Superior temporal gyrus (tissue), 1 donor: ENCODE results near the gene RRAS.

Experiments used
- DNase-seq: peaks from one replicate; pipeline ENCODE4 v3.0.0-alpha.2; 2016; ENCODE audit errors: extremely low spot score

Gene RRAS

GRCh38 chr19:49640113-49640898, at the start of gene RRAS:
Gene RRAS (minus strand): TSS chr19:49640143. CDS start chr19:49640098, 45 bp downstream.
- peak; percentile 100 for DNase-seq

DNA sequence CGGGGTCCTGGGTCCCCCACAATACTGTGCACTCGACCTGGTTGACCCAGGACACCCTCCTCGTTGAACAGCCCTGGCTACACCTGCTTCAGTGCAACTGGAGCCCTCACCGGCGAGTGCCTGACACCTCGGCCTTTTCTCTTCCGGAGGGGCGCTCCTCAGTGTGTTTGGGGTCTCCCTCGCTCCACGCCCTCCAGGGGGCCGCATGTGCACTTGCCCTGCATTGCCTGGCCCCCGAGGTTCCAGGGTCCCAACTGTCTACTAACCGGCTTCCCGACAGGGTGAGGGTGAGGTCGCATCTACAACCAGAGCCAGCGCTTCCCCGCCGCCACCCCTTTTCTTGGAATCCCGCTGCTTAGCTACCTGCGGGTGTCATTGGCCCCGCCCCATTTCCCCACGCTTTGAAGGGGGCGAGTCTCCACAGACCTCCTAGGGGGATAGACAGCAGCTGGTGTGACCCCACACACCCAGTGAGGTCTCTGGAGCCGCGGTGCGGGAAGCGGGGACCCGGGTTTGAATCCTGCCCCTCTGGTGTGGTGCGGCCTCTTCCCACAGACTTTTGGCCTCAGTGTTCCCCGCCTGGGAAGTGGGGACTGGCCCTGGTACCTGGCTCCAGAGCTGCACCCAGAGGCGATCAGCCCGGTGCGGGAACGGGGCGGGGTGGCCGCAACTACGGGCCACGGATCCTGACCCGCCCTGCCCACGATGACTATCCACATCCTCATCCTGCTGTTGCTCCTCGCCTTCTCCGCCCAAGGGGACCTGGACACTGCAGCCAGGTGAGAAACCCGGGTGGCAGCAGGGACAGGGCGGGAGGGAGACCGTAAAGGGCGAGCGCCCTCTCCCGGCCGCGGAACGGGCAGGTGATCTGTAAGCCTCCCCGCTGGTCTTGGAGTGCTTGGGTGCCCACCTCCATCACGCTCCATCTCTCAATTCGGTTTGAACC, 49.5 kb upstream of the RRAS start, which contains the start of gene ADM5:
Gene ADM5, plus strand, starts transcription at position 462 of the 946 bp plus-strand sequence. Its CDS starts 244 bp downstream, at position 706.
- DNase-seq = peak; percentile 42

DNA sequence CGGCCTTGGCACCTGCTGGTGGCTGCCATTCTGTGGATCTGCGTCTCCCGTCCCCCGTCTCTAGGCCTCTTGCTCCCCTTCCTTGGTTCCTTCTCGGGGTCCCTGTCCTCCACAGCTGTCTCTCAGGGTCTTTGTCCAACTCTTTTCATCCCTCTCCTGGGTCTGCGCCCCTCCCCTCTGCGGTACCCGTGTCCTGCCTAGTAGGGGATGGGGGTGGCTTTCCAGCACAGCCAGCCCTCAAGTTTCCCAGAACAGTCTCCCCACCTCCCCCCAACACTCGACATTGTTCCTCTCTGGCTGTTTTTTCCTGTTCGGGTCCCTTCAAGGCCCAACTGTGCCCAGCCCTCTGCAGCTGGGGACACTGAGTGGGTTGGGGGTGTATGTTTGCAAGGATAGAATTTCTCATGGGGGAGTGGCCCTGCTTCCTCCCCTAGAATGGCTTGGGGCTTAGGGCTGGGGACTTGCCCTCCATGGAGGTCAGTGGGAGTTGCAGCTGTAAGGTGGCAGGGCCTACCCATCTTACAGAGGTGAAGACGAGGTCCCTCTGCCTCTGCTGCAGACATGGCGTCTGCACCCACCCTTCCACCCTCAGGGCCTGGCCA, 48.7 kb upstream of the RRAS start:
- DNase-seq = no peak

- DNase-seq = no peak
Observed at GRCh38 chr19:49687566-49688316, 47.8 kb upstream of the RRAS start.

DNA sequence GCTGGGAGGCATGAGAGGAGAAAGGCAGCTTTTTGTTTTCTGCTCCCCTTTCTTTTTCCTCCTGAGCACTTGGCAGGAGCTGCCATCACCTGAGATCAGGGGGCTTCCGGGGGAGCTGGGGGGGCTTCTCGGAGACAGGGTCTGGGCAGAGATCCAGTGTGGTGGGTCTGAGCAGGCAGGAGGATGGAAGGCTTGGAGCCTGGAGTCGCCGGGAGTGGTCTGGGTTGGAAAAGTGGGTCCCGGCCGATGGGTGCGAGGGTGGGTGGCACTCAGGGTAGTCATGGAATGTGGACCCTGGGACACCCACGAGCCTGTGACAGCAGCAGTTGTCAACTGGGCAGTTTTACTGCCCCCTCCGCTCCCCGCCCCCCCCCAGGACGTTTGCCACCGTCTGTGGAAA, 47.2 kb upstream of the RRAS start:
- DNase-seq = no peak

DNA sequence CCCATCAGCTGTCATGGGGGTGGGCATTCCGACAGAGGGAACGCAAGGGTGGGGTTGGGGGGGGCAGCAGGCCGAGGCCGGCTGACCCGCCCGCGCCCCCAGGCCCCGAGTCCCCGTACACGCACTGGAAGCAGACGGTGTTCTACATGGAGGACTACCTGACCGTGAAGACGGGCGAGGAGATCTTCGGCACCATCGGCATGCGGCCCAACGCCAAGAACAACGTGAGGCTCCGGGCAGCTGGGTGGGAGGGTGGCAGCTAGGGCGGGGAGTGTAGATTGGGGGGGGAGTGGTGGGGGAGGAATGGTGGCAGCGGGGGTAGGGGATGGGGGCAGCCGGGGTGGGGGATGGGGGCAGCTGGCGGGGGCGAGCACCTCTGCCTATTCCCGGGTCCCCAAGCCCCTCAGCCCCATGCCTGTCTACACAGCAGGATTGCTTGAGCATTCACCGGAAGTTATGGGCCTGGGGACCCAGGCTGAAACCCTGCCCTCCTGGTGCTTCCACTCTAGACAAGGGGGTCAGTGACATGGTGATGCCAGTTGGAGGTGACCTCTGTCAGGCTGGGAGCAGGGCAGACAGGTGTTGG, 46.7 kb upstream of the RRAS start:
- DNase-seq = no peak

GRCh38 chr19:49685845-49686332, 45.9 kb upstream of the RRAS start:
- DNase-seq = no peak

- no peak for DNase-seq
Observed at GRCh38 chr19:49684983-49685553, 45.1 kb upstream of the RRAS start.

DNA sequence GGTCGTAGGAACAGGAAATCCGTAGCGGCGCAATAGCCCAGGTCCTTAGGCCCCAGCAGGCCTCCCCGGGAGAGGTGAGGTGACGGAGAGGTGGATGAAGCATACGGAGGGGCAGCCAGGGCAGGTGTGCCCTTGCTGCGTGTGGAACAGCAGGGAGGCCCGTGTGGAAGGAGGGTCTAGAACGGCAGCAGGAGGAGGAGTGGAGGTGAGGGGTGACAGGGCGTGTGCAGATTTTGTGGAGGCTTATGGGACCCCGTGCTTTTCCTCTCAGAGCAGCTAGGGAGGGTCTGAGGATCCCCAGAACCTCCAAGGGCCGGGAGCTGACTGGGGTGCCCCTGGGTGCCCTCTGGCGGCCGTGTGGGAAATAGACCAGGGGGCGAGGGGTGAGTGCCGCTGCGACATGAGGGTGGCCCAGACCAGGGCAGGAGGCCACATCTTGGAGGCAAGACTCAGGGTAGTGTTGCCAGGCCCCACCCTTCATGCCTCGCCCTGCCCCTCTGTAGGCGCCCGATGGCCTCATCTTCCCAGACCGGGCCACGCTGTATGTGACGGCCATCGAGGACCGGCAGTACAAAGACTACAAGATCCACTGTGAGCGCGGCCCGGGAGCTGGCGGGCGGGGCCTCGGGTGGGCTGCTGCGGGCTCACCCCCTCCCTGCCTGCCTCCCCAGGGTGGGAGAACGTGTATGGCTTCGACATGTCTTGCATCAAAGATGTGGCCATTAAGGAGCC, 44.5 kb upstream of the RRAS start:
- no peak for DNase-seq

DNA sequence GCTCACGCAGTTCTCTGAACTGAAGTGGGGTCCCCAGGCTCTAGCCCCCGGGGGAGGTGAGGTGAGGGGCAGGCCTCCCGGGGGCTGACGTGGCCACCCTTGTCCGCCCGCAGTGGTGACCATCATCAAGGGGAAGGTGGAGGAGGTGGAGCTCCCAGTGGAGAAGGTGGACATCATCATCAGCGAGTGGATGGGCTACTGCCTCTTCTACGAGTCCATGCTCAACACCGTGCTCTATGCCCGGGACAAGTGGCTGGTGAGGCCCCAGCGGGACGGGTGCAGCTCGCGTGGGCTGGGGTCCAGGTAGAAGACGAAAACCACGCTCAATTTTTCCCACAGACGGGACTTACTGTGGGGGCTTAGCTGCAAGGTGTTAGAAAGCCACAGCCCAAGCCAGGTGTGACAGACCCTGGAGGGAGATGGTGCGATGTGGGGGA, 43.9 kb upstream of the RRAS start:
- DNase-seq = no peak

DNA sequence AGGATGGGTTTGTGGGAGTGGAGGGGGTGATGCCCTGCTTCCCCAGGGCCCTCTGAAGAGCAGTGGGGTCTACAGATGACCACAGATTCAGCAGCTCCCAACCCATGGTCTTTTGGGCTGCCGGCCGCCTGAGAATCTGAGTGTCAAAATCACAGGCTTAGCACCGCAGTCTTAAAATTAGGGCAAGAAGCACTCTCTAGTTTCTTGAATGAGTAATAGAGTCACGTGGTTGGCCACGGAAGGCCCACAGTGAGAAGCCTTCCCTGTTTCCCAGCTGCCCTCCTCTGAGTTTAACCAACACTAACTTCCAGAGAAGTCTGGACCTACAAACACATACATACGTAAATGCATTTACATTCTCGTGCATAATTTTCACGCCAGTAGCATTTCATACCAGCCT, 42.3 kb upstream of the RRAS start:
- peak; percentile 40 for DNase-seq

DNA sequence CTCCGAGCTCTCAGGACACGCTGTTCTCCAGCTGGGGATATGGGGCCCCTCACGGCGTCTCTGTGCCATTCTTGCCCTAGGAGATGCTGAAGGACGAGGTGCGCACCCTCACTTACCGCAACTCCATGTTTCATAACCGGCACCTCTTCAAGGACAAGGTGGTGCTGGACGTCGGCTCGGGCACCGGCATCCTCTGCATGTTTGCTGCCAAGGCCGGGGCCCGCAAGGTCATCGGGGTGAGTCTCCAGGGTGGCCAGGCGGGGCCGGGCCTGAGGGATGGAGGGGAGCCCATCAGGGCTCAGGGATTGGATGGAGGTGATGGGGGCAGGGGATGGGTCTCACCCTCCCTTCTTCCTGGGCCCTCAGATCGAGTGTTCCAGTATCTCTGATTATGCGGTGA, 41.9 kb upstream of the RRAS start:
- DNase-seq = no peak

DNA sequence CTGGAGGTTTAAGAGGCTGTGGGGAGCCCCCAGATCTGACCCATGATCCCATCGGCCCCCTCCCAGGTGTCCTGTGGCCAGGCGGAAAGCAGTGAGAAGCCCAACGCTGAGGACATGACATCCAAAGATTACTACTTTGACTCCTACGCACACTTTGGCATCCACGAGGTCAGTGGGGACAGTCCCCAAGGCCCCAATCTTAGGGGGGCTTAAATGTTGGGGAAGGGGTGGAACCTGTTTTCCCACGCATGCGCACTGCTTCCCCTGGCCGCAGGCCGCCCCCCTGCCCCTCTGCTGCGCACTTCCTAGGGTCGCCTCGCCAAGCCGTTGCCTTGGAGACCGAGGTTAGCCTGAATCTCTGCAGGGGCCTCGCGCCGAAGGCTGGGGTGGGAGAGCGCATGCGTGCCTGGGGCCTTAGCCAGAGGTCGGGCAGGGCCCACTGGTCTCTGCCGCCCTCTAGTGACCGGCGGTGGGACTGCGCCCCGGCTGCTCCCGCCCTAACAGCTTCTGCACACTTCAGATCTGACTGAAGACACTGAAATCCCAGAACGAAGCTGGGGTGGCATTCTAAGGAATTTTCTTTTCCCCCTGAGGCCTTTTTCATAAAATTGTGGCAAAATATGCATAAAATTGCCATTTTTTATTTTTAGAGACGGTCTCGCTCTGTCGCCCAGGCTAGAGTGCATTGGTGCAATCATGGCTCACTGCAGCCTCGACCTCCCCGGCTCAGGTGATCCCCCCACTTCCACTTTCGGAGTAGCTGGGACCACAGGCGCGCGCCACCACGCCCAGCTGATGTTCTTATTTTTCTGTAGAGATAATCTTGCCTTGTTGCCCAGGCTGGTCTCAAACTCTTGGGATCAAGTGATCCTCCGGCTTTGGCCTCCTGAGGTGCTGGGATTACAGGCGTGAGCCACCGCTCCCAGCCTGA, 40.7 kb upstream of the RRAS start:
- peak; percentile 92 for DNase-seq

GRCh38 chr19:49679771-49680413, 39.9 kb upstream of the RRAS start:
- no peak for DNase-seq

- DNase-seq = no peak
Observed at GRCh38 chr19:49678985-49679770, 39.2 kb upstream of the RRAS start.

DNA sequence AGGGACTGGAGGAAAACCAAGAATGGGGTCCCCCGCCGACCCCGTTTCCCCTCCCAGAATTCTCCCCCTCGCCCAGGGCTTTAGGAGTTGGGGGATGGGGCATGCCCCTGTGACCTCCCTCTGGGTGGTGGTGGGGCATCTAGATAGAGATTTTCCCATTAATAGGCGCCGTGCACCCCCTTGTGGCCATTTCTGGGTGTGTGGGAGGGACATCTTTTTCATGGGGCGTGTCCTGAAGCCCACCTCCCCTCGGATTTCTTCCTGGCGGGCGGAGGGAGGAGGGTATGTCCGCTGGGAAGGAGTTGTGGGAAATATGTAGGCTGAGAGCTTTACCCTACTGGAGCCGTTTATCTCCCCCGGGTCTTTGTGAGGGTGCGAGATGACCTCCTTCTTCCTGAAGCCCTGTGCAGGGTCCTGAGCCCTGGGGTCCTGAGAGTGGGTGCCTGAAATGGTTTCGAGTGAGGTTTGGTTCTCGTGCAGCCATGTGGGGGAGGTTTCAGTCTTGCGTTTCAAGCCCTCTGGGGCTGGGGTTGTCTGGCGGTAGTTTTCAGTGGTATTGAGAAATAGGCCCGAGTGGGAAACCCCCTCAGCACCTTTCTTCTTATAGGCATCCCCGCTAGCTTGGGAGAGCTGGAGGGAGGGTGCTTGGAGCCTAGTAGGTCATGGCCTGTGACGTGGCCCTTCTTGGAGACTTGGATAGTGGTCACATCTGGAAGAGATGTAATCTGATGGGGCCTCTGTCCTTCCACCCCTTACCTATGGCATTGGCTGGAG, 38.1 kb upstream of the RRAS start:
- DNase-seq = peak; percentile 74
